ENCODE results near the gene OPA1.

OPA1 gene

DNA sequence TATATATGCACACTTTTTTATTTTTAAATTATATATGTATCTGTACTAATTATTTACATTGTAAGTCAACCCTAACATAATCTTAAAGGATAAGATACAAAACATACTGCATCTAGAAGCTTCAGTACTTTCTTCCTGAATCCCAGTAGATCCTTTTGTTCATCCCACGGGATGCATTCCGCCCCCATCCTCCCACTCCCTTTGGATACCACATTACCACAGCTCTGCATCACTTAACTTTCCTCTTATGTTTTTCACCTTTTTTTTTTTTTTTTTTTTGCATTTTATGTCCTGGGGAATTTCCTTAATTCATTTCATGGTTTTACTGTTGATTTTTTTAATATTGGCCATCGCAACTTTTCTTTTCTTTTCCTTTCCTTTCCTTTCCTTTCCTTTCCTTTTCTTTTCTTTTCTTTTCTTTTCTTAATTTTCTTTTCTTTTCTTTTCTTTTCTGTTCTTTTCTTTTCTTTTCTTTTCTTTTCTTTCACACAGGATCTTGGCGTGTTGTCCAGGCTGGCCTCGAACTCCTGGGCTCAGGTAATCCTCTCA is 3.0 kb downstream of the OPA1 start:
- no peak overlapping the region for H3K4me2 ChIP-seq (ENCODE audit: low read length)
- H3K27me3 ChIP-seq (ENCODE audit: control insufficient read depth, low read length): no peaks in the 10 kb centered on the region
- H3K27ac ChIP-seq (ENCODE audit: low read depth, low read length): no peak overlapping the region
- H3K4me3 ChIP-seq (ENCODE audit: low read length): no peak overlapping the region
- peaks cover 4% of the 10 kb centered on the region; the same call in 1 of the 2 replicates for H4K20me1 ChIP-seq (ENCODE audit: control insufficient read depth, insufficient read depth, low read depth, low read length)
- H3F3A ChIP-seq (ENCODE audit: control insufficient read depth, insufficient read depth): no peaks in the 10 kb centered on the region
- peaks cover 91% of the 10 kb centered on the region for H3K79me2 ChIP-seq (ENCODE audit: control insufficient read depth, low read length)
- H3K4me1 ChIP-seq (ENCODE audit: control insufficient read depth, low read length): peaks cover 24% of the 10 kb centered on the region
- H3K36me3 ChIP-seq (ENCODE audit: control insufficient read depth, low read length): peaks cover 32% of the 10 kb centered on the region
- TF ChIP-seq, protein P1, sequence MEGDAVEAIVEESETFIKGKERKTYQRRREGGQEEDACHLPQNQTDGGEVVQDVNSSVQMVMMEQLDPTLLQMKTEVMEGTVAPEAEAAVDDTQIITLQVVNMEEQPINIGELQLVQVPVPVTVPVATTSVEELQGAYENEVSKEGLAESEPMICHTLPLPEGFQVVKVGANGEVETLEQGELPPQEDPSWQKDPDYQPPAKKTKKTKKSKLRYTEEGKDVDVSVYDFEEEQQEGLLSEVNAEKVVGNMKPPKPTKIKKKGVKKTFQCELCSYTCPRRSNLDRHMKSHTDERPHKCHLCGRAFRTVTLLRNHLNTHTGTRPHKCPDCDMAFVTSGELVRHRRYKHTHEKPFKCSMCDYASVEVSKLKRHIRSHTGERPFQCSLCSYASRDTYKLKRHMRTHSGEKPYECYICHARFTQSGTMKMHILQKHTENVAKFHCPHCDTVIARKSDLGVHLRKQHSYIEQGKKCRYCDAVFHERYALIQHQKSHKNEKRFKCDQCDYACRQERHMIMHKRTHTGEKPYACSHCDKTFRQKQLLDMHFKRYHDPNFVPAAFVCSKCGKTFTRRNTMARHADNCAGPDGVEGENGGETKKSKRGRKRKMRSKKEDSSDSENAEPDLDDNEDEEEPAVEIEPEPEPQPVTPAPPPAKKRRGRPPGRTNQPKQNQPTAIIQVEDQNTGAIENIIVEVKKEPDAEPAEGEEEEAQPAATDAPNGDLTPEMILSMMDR (IDR thresholded peaks at IDR 0.05; ENCODE audit: low read depth, low read length, poor library complexity, severe bottlenecking): no peak
- no peak for TF ChIP-seq EZH2phosphoT487 (IDR thresholded peaks at IDR 0.05; ENCODE audit: borderline replicate concordance, low read length)
- no peaks in the 10 kb centered on the region for H3K9me2 ChIP-seq (replicated peaks; ENCODE audit: control insufficient read depth, low read length)
- no peaks in the 10 kb centered on the region for H3K9me3 ChIP-seq (ENCODE audit: control insufficient read depth, insufficient read depth, low read length)

DNA sequence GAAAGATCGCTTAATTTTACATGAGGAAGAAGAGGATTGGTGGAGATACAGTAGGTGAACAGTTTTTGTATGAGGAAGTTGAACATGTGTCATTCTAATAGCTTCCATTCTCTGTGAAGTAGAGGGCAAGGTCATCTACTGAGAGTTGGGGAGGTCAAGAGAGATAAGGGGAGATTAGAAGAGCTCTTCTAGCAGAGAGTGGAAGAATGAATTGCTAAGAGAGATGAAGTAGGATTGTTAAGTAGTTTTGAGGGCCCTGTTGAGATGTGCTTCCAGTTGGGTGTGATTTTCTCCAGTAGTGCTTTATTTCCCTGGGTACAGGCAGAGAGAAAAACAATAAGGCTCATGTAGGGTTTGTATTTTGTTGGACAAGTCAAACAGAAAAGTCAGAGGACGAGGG is 5.2 kb downstream of the OPA1 start:
- H3K9me2 ChIP-seq (replicated peaks; ENCODE audit: control insufficient read depth, low read length): no peaks in the 10 kb centered on the region
- no peak overlapping the region for H3K4me3 ChIP-seq (ENCODE audit: low read length)
- H3K4me2 ChIP-seq (ENCODE audit: low read length): no peak overlapping the region
- peaks cover 99% of the 10 kb centered on the region for H3K79me2 ChIP-seq (ENCODE audit: control insufficient read depth, low read length)
- no peaks in the 10 kb centered on the region for H3K9me3 ChIP-seq (ENCODE audit: control insufficient read depth, insufficient read depth, low read length)
- peaks cover 43% of the 10 kb centered on the region for H3K36me3 ChIP-seq (ENCODE audit: control insufficient read depth, low read length)
- no peaks in the 10 kb centered on the region for H3K27me3 ChIP-seq (ENCODE audit: control insufficient read depth, low read length)
- H3K4me1 ChIP-seq (ENCODE audit: control insufficient read depth, low read length): peaks cover 13% of the 10 kb centered on the region
- H3F3A ChIP-seq (ENCODE audit: control insufficient read depth, insufficient read depth): no peaks in the 10 kb centered on the region
- H4K20me1 ChIP-seq (ENCODE audit: control insufficient read depth, insufficient read depth, low read depth, low read length): peaks cover 15% of the 10 kb centered on the region
- TF ChIP-seq, protein P1 (IDR thresholded peaks at IDR 0.05; ENCODE audit: low read depth, low read length, poor library complexity, severe bottlenecking): no peak
- no peak for TF ChIP-seq EZH2phosphoT487 (IDR thresholded peaks at IDR 0.05; ENCODE audit: borderline replicate concordance, low read length)
- no peak overlapping the region for H3K27ac ChIP-seq (ENCODE audit: low read depth, low read length)

DNA sequence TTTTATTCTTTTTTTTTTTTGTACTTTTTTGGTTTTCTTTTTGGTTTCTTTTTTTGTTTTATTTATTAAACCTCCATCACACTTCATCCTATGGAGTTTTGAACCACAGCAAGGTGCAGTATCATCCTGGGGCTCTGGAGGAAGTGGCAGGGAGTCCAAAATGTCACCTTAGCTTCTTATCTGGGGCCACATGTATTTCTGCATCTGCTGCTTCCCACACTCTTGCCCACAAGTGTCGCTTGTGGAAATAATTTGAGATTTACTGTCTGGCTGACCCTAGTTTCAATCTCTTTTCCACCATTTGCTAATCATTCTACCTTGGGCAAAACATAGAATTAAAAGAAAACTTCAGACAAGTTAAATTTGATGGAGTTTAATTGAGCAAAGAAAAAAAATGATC is 6.4 kb downstream of the OPA1 start:
- H3K4me2 ChIP-seq (ENCODE audit: low read length): no peak overlapping the region
- H3K4me3 ChIP-seq (ENCODE audit: low read length): no peak overlapping the region
- H3K27ac ChIP-seq (ENCODE audit: low read depth, low read length): no peak overlapping the region
- no peaks in the 10 kb centered on the region for H3K27me3 ChIP-seq (ENCODE audit: control insufficient read depth, low read length)
- TF ChIP-seq EZH2phosphoT487 (IDR thresholded peaks at IDR 0.05; ENCODE audit: borderline replicate concordance, low read length): no peak
- TF ChIP-seq, protein P1 (IDR thresholded peaks at IDR 0.05; ENCODE audit: low read depth, low read length, poor library complexity, severe bottlenecking): no peak
- peaks cover 47% of the 10 kb centered on the region for H3K36me3 ChIP-seq (ENCODE audit: control insufficient read depth, low read length)
- peaks cover 10% of the 10 kb centered on the region for H3K4me1 ChIP-seq (ENCODE audit: control insufficient read depth, low read length)
- H4K20me1 ChIP-seq (ENCODE audit: control insufficient read depth, insufficient read depth, low read depth, low read length): peaks cover 15% of the 10 kb centered on the region
- no peaks in the 10 kb centered on the region for H3K9me3 ChIP-seq (ENCODE audit: control insufficient read depth, insufficient read depth, low read length)
- H3F3A ChIP-seq (ENCODE audit: control insufficient read depth, insufficient read depth): no peaks in the 10 kb centered on the region
- H3K9me2 ChIP-seq (replicated peaks; ENCODE audit: control insufficient read depth, low read length): no peaks in the 10 kb centered on the region
- H3K79me2 ChIP-seq (ENCODE audit: control insufficient read depth, low read length): peaks cover 99% of the 10 kb centered on the region

Data from DOHH2 (cell line).